SH-SY5Y (cell line): Measurements from ENCODE around the gene ERCC8.

Experiments used
- GATA2 ChIP-seq: IDR thresholded peaks from 2 replicates; pipeline ENCODE4 v1.6.1; 2011; ENCODE audit warnings: mild to moderate bottlenecking, low read depth, low read length
- GATA3 ChIP-seq: IDR thresholded peaks from 2 replicates; pipeline ENCODE4 v1.6.1; 2011; ENCODE audit warnings: low read depth, mild to moderate bottlenecking, low read length, moderate library complexity

- TF ChIP-seq GATA3 (no peak), GATA2 (no peak)
Observed at GRCh38 chr5:60833520-60833919, 111.3 kb downstream of the ERCC8 start.
